Gastroesophageal sphincter (tissue), 4 donors: Measurements from ENCODE around the gene OSTN. TPM values are rescaled to one million over a fixed set of nuclear protein-coding genes. Genes with fewer than 3 reads are reported as not detected.

Experiments
- ATAC-seq: fragments of 150-250 bp; one replicate; pipeline ENCODE4 v1.9.1; 2016; ENCODE audit warnings: mild to moderate bottlenecking, moderate library complexity
- H3K27ac ChIP-seq, 4 donors: fragments of 200-600 bp; sonication (generic) in 3 of 4; 1 replicate in 3 of 4; 2 replicates in 1 of 4; pipeline ENCODE4 v1.5.1; 2016 to 2019
- H3K27me3 ChIP-seq: fragments of 200-600 bp; sonication (generic); one replicate; pipeline ENCODE4 v1.5.1; 2019
- H3K36me3 ChIP-seq, 2 donors: fragments of 200-600 bp; sonication (generic); one replicate each; pipeline ENCODE4 v1.5.1; 2019; ENCODE audit warnings: control low read depth in 1 of 2
- H3K4me1 ChIP-seq, 3 donors: fragments of 200-600 bp; sonication (generic); 1 replicate in 2 of 3; 2 replicates in 1 of 3; pipeline ENCODE4 v1.5.1; 2016 to 2019; ENCODE audit warnings: control low read depth in 2 of 3
- H3K4me3 ChIP-seq, 2 donors: fragments of 200-600 bp; sonication (generic); one replicate each; pipeline ENCODE4 v1.5.1; 2019; ENCODE audit warnings: mild to moderate bottlenecking in 1 of 2, moderate library complexity in 1 of 2
- H3K9me3 ChIP-seq, 3 donors: fragments of 200-600 bp; sonication (generic); one replicate each; pipeline ENCODE4 v1.5.1; 2017 to 2019; ENCODE audit warnings: control low read depth in 2 of 3
- EP300 ChIP-seq: sonication (generic); formaldehyde crosslinking; IDR thresholded peaks from one replicate; pipeline ENCODE4 v1.6.1; 2017; ENCODE audit warnings: antibody characterized with exemption, mild to moderate bottlenecking
- POLR2A ChIP-seq, 2 donors: fragments of 450-650 bp; IDR thresholded peaks; one replicate each; pipeline ENCODE4 v1.6.1; 2017; ENCODE audit warnings: antibody characterized with exemption in 2 of 2, mild to moderate bottlenecking in 2 of 2, moderate library complexity in 1 of 2
- POLR2AphosphoS5 ChIP-seq: sonication (generic); formaldehyde crosslinking; IDR thresholded peaks from one replicate; pipeline ENCODE4 v1.6.1; 2017; ENCODE audit warnings: antibody characterized with exemption
- WGBS, 2 donors: methylation state at CpG; one replicate each; pipeline ENCODE4 v1.1.5; 2018; ENCODE audit warnings: low coverage in 1 of 2; 5-methylcytosine and 5-hydroxymethylcytosine counted together
- total RNA-seq, 4 donors: library from RNA; depleted of rRNA; stranded (reverse); fragments of >200 nt; gene quantifications; one replicate each; pipeline ENCODE4 v1.1.0, GENCODE V29; 2016
- TF ChIP-seq, protein P1 (sequence below), 4 experiments: fragments of 200-600 bp in 2 of 4; fragments of 450-650 bp in 2 of 4; sonication (generic) in 1 of 4; IDR thresholded peaks; one replicate each; pipeline ENCODE4 v1.5.1; 2017 to 2019; ENCODE audit warnings: antibody characterized with exemption in 4 of 4, mild to moderate bottlenecking in 2 of 4, moderate library complexity in 2 of 4

OSTN gene
- total RNA-seq, 4 donors from 2014 or later = not detected

- Histone ChIP-seq H3K36me3 (no peaks in the 10 kb centered on the region), H3K9me3 (no peaks in the 10 kb centered on the region), H3K4me3 (no peak overlapping the region), H3K27me3 (no peaks in the 10 kb centered on the region), H3K27ac (no peak overlapping the region), H3K4me1 (no peaks in the 10 kb centered on the region)
- no peak for ATAC-seq
- 91 to 100% methylated on average over 1 of the region's 1 CpG for WGBS, 2 donors
- no peak for TF ChIP-seq POLR2AphosphoS5
- no peak for TF ChIP-seq POLR2A (IDR thresholded peaks at IDR 0.05)
- no peak for TF ChIP-seq EP300
- TF ChIP-seq, protein P1, sequence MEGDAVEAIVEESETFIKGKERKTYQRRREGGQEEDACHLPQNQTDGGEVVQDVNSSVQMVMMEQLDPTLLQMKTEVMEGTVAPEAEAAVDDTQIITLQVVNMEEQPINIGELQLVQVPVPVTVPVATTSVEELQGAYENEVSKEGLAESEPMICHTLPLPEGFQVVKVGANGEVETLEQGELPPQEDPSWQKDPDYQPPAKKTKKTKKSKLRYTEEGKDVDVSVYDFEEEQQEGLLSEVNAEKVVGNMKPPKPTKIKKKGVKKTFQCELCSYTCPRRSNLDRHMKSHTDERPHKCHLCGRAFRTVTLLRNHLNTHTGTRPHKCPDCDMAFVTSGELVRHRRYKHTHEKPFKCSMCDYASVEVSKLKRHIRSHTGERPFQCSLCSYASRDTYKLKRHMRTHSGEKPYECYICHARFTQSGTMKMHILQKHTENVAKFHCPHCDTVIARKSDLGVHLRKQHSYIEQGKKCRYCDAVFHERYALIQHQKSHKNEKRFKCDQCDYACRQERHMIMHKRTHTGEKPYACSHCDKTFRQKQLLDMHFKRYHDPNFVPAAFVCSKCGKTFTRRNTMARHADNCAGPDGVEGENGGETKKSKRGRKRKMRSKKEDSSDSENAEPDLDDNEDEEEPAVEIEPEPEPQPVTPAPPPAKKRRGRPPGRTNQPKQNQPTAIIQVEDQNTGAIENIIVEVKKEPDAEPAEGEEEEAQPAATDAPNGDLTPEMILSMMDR (IDR thresholded peaks at IDR 0.05) = no peak
Observed at GRCh38 chr3:191294291-191294690, 95.2 kb downstream of the OSTN start.

- no peak for ATAC-seq
- H3K9me3 ChIP-seq = no peaks in the 10 kb centered on the region
- TF ChIP-seq POLR2AphosphoS5 (no peak), POLR2A (IDR thresholded peaks at IDR 0.05) (no peak), EP300 (no peak)
- TF ChIP-seq, protein P1 (IDR thresholded peaks at IDR 0.05) = no peak
- 64 to 100% methylated on average over 4 of the region's 4 CpGs for WGBS, 2 donors
- H3K4me3 ChIP-seq = no peak overlapping the region
- no peak overlapping the region for H3K27ac ChIP-seq
- H3K4me1 ChIP-seq = no peaks in the 10 kb centered on the region
- H3K27me3 ChIP-seq = no peaks in the 10 kb centered on the region
- no peaks in the 10 kb centered on the region for H3K36me3 ChIP-seq
Observed at GRCh38 chr3:191296041-191296541, 97.0 kb downstream of the OSTN start.

DNA sequence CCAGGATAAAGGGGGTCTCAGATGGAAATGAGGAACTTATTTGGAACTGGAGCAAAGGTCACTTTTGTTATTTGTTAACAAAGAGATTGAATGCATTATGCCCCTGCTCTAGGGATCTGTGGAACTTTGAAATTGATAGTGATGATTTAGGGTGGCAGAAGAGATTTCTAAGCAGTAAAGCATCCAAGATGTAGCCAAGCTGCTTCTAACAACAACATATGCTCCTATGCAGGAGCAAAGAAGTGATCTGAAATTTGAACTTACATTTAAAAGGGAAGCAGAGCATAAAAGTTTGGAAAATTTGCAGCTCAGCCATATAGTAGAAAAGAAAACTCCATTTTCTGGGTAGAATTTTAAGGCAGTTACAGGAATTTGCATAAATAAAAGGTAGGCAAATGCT is 99.8 kb downstream of the OSTN start:
- H3K4me3 ChIP-seq = no peak overlapping the region
- TF ChIP-seq POLR2AphosphoS5 (no peak), POLR2A (IDR thresholded peaks at IDR 0.05) (no peak), EP300 (no peak)
- TF ChIP-seq, protein P1 (IDR thresholded peaks at IDR 0.05) = no peak
- H3K36me3 ChIP-seq = no peaks in the 10 kb centered on the region
- ATAC-seq = no peak
- no peak overlapping the region for H3K27ac ChIP-seq
- no peaks in the 10 kb centered on the region for H3K9me3 ChIP-seq
- H3K27me3 ChIP-seq = no peaks in the 10 kb centered on the region
- no peaks in the 10 kb centered on the region for H3K4me1 ChIP-seq

DNA sequence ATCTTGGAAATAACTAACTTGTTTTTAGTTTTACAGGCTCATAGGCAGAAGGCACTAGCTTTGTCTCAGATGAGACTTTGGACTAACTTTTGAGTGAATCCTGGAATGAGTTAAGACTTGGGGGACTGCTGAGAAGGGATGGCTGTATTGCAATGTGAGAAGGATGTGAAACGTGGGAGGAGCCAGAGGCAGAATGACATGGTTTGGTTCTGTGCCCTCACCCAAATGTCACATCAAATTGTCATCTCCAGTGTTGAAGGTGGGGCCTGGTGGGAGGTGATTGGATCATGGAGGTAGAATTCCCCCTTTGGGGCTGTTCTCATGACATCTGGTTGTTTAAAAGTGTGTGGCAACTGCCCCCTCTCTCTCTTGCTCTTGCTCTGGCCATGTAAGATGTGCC is 101.4 kb downstream of the OSTN start:
- no peaks in the 10 kb centered on the region for H3K4me1 ChIP-seq
- WGBS, 2 donors = 38 to 86% methylated on average over 1 of the region's 1 CpG
- no peaks in the 10 kb centered on the region for H3K36me3 ChIP-seq
- no peak for TF ChIP-seq POLR2AphosphoS5
- TF ChIP-seq POLR2A (IDR thresholded peaks at IDR 0.05) = no peak
- no peak for TF ChIP-seq EP300
- TF ChIP-seq, protein P1 (IDR thresholded peaks at IDR 0.05) = no peak
- no peaks in the 10 kb centered on the region for H3K27me3 ChIP-seq
- no peak overlapping the region for H3K4me3 ChIP-seq
- no peak overlapping the region for H3K27ac ChIP-seq
- no peak for ATAC-seq
- no peaks in the 10 kb centered on the region for H3K9me3 ChIP-seq

GRCh38 chr3:191301017-191301416 is 102.0 kb downstream of the OSTN start:
- ATAC-seq = no peak
- WGBS, 2 donors = 75% methylated on average over 1 of the region's 1 CpG; no CpG with 5 or more reads in 1 of the 2 donors
- H3K36me3 ChIP-seq = no peaks in the 10 kb centered on the region
- no peaks in the 10 kb centered on the region for H3K4me1 ChIP-seq
- TF ChIP-seq EP300 = no peak
- no peak for TF ChIP-seq POLR2AphosphoS5
- no peak for TF ChIP-seq POLR2A (IDR thresholded peaks at IDR 0.05)
- TF ChIP-seq, protein P1 (IDR thresholded peaks at IDR 0.05) = no peak
- H3K4me3 ChIP-seq = no peak overlapping the region
- no peak overlapping the region for H3K27ac ChIP-seq
- no peaks in the 10 kb centered on the region for H3K27me3 ChIP-seq
- H3K9me3 ChIP-seq = no peaks in the 10 kb centered on the region
